Activated CD4-positive, alpha-beta T cell treated with anti-CD3 and anti-CD28 coated beads, Interleukin-2, amount 10 ng/mL, durations not matched to agents 7 days and 5 days (primary cell): ENCODE data around the gene UGT1A9. TPM values are rescaled to one million over a fixed set of nuclear protein-coding genes. Genes with fewer than 3 reads are reported as not detected.

ENCODE experiments used
- CTCF ChIA-PET: fragments of 350-600 bp; sonication (Branson Sonifier 250); formaldehyde crosslinking; loops from one replicate; lab custom pipeline; 2021; ENCODE audit warnings: antibody characterized with exemption; lab: Charles Lee
- POLR2A ChIA-PET: fragments of 350-600 bp; sonication (Branson Sonifier 250); formaldehyde crosslinking; loops from one replicate; lab custom pipeline; 2021; ENCODE audit warnings: antibody characterized with exemption; lab: Charles Lee
- DNase-seq: peaks from one replicate; pipeline ENCODE4 v3.0.0-alpha.2; 2020
- H3K27ac Mint-ChIP-seq: one replicate; pipeline ENCODE4 v1.8.0; 2021; ENCODE audit warnings: mild to moderate bottlenecking, moderate library complexity, mixed read lengths
- H3K27me3 Mint-ChIP-seq: one replicate; pipeline ENCODE4 v1.8.0; 2021; ENCODE audit warnings: mixed read lengths
- H3K36me3 Mint-ChIP-seq: one replicate; pipeline ENCODE4 v1.8.0; 2021; ENCODE audit warnings: low read depth, mixed read lengths
- H3K4me1 Mint-ChIP-seq: one replicate; pipeline ENCODE4 v1.8.0; 2021; ENCODE audit warnings: mixed read lengths
- H3K4me3 Mint-ChIP-seq: one replicate; pipeline ENCODE4 v1.8.0; 2021; ENCODE audit warnings: mild to moderate bottlenecking, moderate library complexity, mixed read lengths
- H3K9me3 Mint-ChIP-seq: one replicate; pipeline ENCODE4 v1.8.0; 2021; ENCODE audit warnings: mixed read lengths
- total RNA-seq, 2 experiments: library from RNA; stranded (reverse); gene quantifications; one replicate each; pipeline ENCODE4 v1.2.3, GENCODE V29; 2021

UGT1A9 gene
- total RNA-seq, 2 experiments from 2014 or later: not detected

DNA sequence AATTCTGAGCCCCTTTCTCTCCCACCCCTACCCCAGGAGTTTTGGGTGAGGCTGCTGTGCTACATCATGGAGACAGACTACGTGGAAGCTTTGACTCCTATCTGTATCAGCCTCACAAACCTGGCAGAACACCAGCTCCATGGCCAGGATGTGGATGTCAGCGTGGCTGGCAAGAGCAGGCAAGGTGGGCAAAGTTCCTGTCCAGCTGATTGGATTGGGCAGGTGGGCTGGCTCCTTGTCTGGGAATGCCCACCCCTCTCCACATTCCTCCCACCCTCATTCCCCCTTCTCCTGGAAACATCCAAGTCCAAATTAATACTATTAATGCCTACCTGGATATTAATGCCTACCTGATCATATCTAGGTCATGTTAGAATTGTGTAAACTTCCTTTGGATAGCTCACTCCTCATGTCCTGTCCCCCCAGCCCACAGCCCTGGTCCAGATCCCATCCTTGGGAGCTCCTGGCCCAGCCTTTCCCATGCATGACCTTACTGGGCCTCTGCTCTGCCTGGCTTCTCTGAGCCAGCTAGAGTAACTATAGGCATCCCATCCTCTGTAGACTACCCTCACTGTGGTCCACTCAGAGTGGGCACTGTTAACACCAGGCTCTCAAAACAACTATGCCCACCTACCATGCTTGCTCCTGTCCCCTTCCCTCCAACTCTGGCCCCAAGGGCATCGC, 130.6 kb downstream of the UGT1A9 start:
- Mint-ChIP-seq H3K4me1 (no peaks in the 10 kb centered on the region), H3K9me3 (no peaks in the 10 kb centered on the region), H3K36me3 (no peaks in the 10 kb centered on the region), H3K4me3 (no peak overlapping the region), H3K27me3 (no peaks in the 10 kb centered on the region), H3K27ac (no peak overlapping the region)
- ChIA-PET POLR2A (no interaction called here), CTCF (interaction anchor here (0.5 kb wide), 1 partner anchor 611 kb away, joined by 3 read pairs; no protein-coding TSS in a partner anchor)
- no peak for DNase-seq

DNA sequence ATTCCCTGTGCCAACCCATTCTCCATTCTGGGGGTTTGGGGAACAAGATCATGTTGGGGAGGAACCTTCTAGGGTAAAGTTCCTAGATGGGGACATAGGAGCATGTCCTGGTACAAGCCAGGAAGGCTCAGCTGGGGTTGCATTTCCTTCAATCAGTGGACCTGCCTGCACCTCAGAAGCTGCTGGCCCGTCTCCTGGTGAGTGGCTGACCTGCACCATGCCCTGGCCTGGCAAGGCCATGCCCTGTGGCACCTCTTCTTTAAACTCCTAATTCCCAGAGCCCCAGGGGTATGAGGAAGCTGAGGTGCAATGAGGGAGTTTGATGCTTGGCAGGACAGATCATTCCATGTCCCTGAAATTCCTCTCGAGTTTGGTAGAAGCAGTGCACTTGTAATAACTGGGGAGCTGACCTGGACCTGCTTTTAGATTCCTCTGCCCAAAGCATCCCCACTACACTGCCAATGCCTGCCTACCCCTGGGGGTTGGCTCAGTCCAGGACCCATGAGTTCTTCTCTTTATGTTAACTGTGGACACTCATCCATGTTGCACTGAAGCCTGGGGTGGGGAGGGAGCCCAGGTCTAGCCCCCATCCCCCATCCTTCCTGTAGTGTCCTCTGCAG, 131.7 kb downstream of the UGT1A9 start:
- H3K27ac Mint-ChIP-seq: no peak overlapping the region
- no peak for DNase-seq
- no peaks in the 10 kb centered on the region for H3K9me3 Mint-ChIP-seq
- no peaks in the 10 kb centered on the region for H3K36me3 Mint-ChIP-seq
- H3K4me3 Mint-ChIP-seq: no peak overlapping the region
- ChIA-PET CTCF (no interaction called here), POLR2A (no interaction called here)
- H3K27me3 Mint-ChIP-seq: no peaks in the 10 kb centered on the region
- H3K4me1 Mint-ChIP-seq: no peaks in the 10 kb centered on the region

DNA sequence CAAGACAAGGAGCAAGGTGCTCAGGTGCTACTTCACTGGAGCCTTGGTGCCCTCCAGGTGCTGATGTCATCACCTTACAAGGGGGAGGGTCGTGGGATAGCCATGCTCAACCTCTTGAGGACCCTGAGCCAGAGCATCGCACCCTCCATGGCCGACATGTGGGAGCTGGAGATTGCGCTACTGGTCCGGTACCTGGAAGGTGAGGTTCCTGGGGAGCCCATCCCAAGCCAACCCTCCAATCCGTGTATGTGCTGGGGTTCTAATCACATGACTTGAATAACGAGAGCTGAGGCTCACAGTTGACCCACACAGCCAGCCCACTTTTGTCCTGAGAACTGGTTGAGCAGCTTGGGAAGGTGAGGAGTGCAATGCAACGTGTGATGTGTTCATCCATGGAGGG, 132.3 kb downstream of the UGT1A9 start:
- no peak for DNase-seq
- Mint-ChIP-seq H3K27me3 (no peaks in the 10 kb centered on the region), H3K9me3 (no peaks in the 10 kb centered on the region), H3K27ac (no peak overlapping the region), H3K36me3 (no peaks in the 10 kb centered on the region), H3K4me1 (no peaks in the 10 kb centered on the region), H3K4me3 (no peak overlapping the region)
- CTCF ChIA-PET: interaction anchor here (0.7 kb wide), 1 partner anchor 11 kb away, joined by 3 read pairs; no protein-coding TSS in a partner anchor
- POLR2A ChIA-PET: no interaction called here

DNA sequence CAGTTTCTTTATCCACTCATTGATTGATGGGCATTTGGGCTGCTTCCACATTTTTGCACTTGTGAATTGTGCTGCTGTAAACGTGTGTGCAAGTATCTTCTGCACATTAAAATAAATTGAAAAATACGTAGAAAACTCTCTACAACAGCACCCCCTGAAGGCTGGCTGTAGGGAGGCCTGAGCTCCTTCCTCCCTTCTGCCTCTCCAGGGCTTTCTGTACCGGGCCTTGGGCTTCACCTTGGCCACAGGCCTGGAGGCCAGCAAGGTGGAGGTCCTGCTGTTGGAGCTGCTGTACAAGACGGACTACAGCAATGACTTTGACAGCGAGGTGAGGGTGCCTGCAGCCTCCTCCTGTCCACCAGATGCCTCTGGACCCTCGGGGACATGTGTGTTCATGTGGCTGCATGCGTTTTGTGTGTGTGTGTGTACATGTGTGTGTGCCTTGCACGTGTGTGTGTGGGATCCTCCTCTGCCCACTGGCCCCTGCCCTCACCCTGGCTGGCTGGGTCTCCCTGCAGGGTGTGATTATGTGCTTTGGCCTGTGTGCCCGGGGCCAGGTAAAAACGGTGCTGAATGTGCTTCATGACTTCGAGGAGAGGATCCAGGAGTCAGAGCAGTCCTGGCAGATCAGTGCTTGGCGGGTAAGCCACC, 135.6 kb downstream of the UGT1A9 start:
- no peak for DNase-seq
- CTCF ChIA-PET: interaction anchor here (0.6 kb wide), 1 partner anchor 19 kb away, joined by 4 read pairs; no protein-coding TSS in a partner anchor

DNA sequence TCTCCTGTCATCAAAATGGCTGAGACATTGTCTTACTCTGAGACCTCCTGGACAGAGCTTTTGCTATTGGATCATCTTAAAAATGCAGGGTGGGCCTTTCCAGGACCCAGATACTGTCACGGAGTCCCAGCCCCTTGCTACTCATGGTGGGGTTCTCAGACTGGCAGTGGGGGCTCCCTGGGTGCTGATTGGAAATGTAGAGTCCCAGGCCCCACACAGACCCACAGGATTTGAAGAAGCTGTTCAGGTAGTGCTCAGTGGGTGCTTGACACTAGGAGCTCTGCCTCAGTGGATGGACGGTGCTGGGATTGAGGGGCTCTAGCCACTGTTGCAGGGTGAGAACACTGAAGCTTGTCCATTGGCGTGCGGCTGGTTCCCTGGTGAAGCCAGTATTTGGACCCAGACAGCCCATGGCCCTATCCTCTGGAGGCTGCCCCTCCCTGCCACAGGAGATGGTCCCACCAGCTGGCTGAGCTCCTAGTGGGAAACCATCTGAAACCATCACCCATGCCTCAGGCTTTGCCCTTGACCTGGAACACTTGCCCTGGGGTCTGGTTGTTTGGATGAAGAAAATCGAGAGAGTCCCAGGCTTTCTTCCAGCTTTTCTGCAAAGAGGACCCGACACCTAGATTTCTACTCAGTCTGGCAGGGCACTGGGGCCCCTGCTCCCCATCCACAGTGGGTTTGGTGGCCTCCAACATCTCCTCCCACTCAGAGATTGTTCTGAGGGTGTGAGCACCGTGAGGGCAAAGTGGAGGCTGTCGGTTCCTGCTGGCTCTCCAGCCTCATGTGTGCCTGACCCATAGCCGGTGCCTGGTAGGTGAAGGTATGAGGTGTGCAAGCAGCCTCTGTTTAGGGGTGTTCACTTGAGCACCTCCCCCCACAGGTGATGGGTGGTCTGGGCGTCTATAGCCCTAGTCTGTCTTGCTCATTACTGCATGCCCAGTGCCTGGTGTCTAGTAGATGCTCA, 136.6 kb downstream of the UGT1A9 start:
- no peaks in the 10 kb centered on the region for H3K36me3 Mint-ChIP-seq
- no peaks in the 10 kb centered on the region for H3K9me3 Mint-ChIP-seq
- no peak overlapping the region for H3K4me3 Mint-ChIP-seq
- POLR2A ChIA-PET: no interaction called here
- DNase-seq: no peak
- CTCF ChIA-PET: interaction anchor here (0.6 kb wide), 1 partner anchor 19 kb away, joined by 4 read pairs; no protein-coding TSS in a partner anchor
- no peaks in the 10 kb centered on the region for H3K27me3 Mint-ChIP-seq
- no peaks in the 10 kb centered on the region for H3K4me1 Mint-ChIP-seq
- H3K27ac Mint-ChIP-seq: no peak overlapping the region

More for the DNA sequence above, 135.6 kb downstream of the UGT1A9 start:
- no peaks in the 10 kb centered on the region for H3K4me1 Mint-ChIP-seq
- H3K27ac Mint-ChIP-seq: no peak overlapping the region
- no peak overlapping the region for H3K4me3 Mint-ChIP-seq
- POLR2A ChIA-PET: no interaction called here
- H3K27me3 Mint-ChIP-seq: no peaks in the 10 kb centered on the region
- H3K9me3 Mint-ChIP-seq: no peaks in the 10 kb centered on the region
- H3K36me3 Mint-ChIP-seq: no peaks in the 10 kb centered on the region

DNA sequence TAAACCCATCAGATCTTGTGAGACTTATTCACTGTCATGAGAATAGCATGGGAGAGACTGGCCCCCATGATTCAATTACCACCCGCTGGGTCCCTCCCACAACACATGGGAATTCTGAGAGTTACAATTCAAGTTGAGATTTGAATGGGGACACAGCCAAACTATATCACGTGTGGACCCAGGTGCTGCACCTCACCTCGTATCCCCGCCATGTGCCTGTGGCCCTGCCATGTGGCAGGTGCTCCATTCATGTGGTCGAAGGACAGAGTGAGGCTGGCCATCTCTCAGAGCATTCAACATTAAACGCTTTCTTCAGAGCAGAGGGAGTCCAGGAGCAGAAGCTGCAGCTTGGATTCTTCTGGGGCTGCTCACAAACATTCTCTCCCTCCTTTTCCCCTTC, 138.7 kb downstream of the UGT1A9 start:
- DNase-seq: no peak
- Mint-ChIP-seq H3K36me3 (no peaks in the 10 kb centered on the region), H3K27ac (no peak overlapping the region), H3K4me1 (no peaks in the 10 kb centered on the region), H3K27me3 (peaks cover 5% of the 10 kb centered on the region), H3K9me3 (no peaks in the 10 kb centered on the region), H3K4me3 (no peak overlapping the region)
- CTCF ChIA-PET: no interaction called here
- POLR2A ChIA-PET: no interaction called here

DNA sequence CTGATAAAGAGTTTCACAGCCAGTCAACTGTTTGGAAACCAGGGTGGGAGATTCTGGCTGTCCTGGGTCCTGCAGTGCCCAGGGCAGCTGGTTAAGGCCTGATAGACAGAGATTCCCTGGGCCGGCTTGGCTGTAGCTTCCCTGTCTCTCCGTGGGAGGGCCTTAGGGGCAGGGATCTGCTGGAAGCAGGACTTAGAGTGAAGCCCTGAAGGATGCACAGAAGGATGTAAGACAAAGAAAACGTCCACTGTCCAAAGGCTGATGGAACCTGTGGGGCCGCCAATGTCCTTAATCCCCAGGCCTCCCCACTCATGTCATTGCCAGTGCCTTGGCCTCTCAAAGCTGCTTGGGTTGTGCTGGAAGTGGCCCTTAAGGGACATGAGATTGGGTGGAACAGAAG, 139.4 kb downstream of the UGT1A9 start:
- H3K4me1 Mint-ChIP-seq: no peaks in the 10 kb centered on the region
- no peaks in the 10 kb centered on the region for H3K36me3 Mint-ChIP-seq
- no peaks in the 10 kb centered on the region for H3K9me3 Mint-ChIP-seq
- no peak overlapping the region for H3K4me3 Mint-ChIP-seq
- ChIA-PET POLR2A (interaction anchor here (0.6 kb wide), 1 partner anchor 298 kb away, joined by 4 read pairs; no protein-coding TSS in a partner anchor), CTCF (no interaction called here)
- H3K27ac Mint-ChIP-seq: no peak overlapping the region
- no peak for DNase-seq
- peaks cover 7% of the 10 kb centered on the region for H3K27me3 Mint-ChIP-seq

DNA sequence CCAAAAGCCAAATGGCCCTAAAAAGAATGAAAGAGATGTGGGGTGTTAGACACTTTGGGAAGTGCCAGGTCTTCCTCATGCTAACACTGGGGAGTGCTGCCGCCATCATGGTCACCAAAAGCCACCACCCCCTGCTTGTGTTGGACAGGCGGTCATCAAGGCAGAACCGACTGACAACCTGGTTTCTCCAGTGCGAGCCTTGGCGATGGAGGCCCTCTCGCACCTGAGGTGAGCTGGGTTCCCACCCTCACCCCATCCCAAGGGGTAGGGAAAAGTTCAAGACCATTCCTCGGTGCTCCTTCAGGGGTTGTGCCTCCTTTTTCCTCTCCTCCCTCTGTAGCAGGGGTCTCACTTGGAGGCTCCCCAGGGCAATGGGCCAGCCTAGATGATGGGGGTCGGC, 140.0 kb downstream of the UGT1A9 start:
- H3K4me1 Mint-ChIP-seq: no peaks in the 10 kb centered on the region
- H3K36me3 Mint-ChIP-seq: no peaks in the 10 kb centered on the region
- DNase-seq: no peak
- POLR2A ChIA-PET: no interaction called here
- no peak overlapping the region for H3K4me3 Mint-ChIP-seq
- H3K9me3 Mint-ChIP-seq: no peaks in the 10 kb centered on the region
- CTCF ChIA-PET: no interaction called here
- peaks cover 7% of the 10 kb centered on the region for H3K27me3 Mint-ChIP-seq
- H3K27ac Mint-ChIP-seq: no peak overlapping the region

DNA sequence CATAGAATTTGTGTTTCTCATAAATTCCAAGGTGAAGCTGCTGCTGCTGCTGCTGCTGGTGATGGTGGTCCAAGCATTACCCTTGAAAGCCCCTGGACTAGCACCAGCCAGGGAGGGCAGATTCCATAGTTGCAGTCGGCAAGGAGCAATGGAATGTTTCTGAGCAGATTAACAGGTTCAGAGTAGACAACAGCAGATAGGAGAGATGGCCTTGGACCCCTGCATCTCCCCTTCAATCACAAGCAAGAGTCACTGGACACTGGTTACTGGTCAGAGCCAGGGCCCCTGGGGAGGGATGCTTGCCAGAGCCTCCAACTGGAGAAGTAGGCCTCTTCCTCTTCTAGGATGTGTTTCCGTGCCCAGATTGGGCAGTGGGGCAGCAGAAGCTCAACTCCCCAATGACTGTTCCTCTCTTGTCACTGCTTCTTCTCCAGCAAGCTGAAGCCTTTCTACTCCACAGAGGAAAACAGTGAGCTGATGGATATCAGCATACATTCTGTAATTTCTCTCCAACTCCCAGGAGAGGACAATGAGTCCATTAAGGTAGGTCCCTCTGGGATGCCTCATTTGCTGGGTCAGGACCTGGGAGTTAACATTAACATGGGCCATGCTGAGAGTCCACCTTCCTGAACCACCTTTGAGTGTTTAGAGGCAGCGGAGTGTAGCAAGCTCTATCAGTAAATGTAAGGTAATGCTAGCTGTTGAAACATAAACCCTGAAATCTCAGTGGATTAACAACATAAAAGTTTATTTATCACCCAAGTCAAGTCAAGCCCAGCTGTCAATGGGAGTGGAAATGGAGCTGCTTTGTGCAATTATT, 141.7 kb downstream of the UGT1A9 start:
- H3K4me1 Mint-ChIP-seq: no peaks in the 10 kb centered on the region
- H3K27me3 Mint-ChIP-seq: peaks cover 7% of the 10 kb centered on the region
- no peak overlapping the region for H3K27ac Mint-ChIP-seq
- no peaks in the 10 kb centered on the region for H3K9me3 Mint-ChIP-seq
- no peak for DNase-seq
- no peaks in the 10 kb centered on the region for H3K36me3 Mint-ChIP-seq
- POLR2A ChIA-PET: no interaction called here
- H3K4me3 Mint-ChIP-seq: no peak overlapping the region
- CTCF ChIA-PET: interaction anchor here (0.6 to 1.0 kb wide), 4 partner anchors 11 to 50 kb away, joined by 3 to 5 read pairs (median 4); no protein-coding TSS in a partner anchor

DNA sequence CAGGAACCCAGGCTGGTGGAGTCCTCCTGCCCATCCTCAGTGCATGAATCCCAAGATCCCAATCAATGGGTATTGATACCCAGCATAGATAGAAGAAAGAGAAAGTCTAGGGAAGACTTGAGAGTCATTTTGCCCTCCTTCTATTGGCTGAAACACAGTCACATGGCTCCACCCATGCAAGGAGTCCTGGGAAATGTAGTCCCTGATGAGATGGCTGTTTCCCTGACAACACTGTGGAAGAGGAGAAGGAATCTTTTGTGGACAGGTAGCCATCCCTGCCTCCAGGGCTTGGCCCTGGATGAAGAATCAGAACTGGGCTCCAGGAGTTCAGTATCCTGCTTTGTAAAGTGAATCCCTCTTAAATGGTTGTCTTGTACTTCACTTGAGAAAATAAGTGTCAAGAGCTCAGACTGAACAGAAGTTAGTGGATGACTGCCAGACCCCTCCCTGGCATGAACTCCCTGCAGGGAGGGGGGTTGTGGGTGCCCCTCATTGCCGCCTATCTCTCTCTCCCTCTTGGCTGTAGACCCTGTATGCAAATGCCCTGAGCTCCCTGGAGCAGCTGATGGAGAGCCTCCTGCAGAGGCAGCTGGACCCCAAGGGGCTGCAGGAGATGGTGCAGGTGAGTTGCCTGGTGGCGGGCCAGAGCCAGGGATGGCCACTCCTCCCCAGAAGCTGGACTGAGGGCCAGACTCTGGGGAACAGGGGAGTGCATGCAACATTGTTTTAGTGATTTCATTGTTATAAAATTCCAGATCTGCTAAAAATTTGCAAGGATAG, 142.5 kb downstream of the UGT1A9 start:
- H3K27ac Mint-ChIP-seq: no peak overlapping the region
- POLR2A ChIA-PET: no interaction called here
- no peaks in the 10 kb centered on the region for H3K9me3 Mint-ChIP-seq
- no peak overlapping the region for H3K4me3 Mint-ChIP-seq
- H3K4me1 Mint-ChIP-seq: no peaks in the 10 kb centered on the region
- H3K36me3 Mint-ChIP-seq: no peaks in the 10 kb centered on the region
- DNase-seq: no peak
- H3K27me3 Mint-ChIP-seq: peaks cover 7% of the 10 kb centered on the region
- CTCF ChIA-PET: interaction anchor here (0.6 to 1.0 kb wide), 4 partner anchors 10 to 50 kb away, joined by 3 to 5 read pairs (median 3); no protein-coding TSS in a partner anchor

DNA sequence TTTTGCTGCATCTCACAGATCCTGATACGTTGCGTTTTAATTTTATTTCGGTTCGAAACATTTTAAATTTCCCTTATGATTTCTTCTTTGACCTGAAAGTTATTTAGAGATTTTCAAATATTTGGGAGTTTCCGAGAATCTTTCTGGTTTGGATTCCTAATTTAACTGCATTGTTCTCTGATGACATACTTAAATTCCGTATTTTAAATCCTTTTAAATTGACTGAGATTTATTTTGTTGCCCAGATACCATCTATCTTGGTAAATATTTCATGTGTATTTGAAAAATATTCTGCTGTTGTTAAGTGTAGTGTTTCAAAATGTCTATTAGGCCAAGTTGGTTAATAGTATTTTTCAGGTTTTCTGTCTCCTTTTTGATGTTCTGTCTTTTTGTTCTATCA, 144.2 kb downstream of the UGT1A9 start:
- DNase-seq: no peak
- H3K9me3 Mint-ChIP-seq: no peaks in the 10 kb centered on the region
- ChIA-PET POLR2A (no interaction called here), CTCF (no interaction called here)
- H3K36me3 Mint-ChIP-seq: no peaks in the 10 kb centered on the region
- no peak overlapping the region for H3K4me3 Mint-ChIP-seq
- no peak overlapping the region for H3K27ac Mint-ChIP-seq
- H3K4me1 Mint-ChIP-seq: no peaks in the 10 kb centered on the region
- H3K27me3 Mint-ChIP-seq: peaks cover 7% of the 10 kb centered on the region
